ENCODE measurements around the gene NR6A1.

Gene NR6A1

DNA sequence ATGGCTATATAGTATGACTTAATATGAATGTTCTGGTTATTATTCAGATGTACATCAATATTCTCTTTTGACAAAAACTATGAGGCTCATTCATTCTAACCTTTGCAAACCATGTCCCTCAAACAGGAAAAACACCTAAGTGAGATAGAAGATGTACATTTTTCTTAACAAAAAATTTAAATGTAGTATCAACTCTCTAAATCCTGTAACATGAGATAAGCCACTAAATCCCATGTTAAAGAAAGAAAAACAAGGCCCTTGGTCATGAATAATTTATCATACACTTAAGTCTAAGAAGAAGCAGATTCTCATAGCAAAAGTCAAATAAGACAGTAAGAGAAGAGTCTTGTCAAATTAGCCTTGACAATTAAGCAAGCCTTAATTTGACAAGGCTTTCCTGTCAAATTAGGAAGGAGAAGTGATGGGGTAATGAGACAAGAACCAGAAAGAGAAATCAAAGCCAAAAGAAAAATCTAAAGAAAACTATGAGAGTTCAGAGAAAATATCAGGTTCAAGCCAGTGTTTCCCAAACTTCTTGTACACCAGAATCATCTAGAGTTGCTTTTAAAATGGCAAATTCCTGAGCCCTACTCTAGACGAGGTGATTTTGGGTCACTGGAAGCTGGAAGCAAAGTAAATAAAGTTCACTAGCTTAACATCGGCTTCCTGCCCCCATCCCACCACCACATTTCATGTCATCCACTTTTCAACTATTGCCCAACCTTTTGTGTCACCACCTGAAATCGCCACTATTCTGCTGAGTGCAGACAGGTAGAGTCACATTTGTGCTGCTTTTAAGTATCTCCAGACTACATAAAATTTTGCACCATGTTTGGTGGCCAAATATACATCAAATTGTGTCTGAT, 76.5 kb downstream of the NR6A1 start:
- H3K4me1 ChIP-seq (ENCODE audit: insufficient read depth, low read length), result peaks cover 20% of the 10 kb centered on the region
- no peak overlapping the region for H3K4me3 ChIP-seq (ENCODE audit: low read length)
- no peaks in the 10 kb centered on the region for H3K9me3 ChIP-seq (ENCODE audit: low read length)
- H3K36me3 ChIP-seq (ENCODE audit: insufficient read depth, low read length), result peaks cover 12% of the 10 kb centered on the region
- H3K27me3 ChIP-seq (ENCODE audit: insufficient read depth, low read length), result no peaks in the 10 kb centered on the region
- H2AFZ ChIP-seq (ENCODE audit: low read depth, low read length), result no peak overlapping the region

DNA sequence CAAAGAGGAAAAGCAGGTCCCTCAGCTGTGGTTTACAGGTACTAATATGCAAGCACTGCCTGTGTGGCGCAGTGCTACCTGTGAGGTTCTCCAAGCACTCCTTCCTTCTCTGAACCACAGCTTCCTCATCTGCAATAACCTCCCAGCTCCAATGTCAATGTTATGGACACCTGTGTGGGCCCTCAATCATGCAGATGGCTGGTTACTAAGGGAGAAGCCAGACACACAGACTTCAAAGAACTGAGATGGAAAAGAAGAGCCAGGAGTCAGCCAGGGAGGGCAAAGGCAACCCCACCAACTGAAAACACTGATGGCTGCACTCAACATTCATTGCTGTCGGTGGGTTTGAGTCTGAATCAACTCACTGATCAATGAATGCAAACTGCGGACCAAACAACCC, 77.7 kb downstream of the NR6A1 start:
- Histone ChIP-seq H3K4me3 (ENCODE audit: low read length) (no peak overlapping the region), H3K27me3 (ENCODE audit: insufficient read depth, low read length) (no peaks in the 10 kb centered on the region), H3K4me1 (ENCODE audit: insufficient read depth, low read length) (peaks cover 16% of the 10 kb centered on the region), H2AFZ (ENCODE audit: low read depth, low read length) (no peak overlapping the region), H3K36me3 (ENCODE audit: insufficient read depth, low read length) (peaks cover 15% of the 10 kb centered on the region), H3K9me3 (ENCODE audit: low read length) (peaks cover 2% of the 10 kb centered on the region)

- no peak overlapping the region for H2AFZ ChIP-seq (ENCODE audit: low read depth, low read length)
Measured at GRCh38 chr9:124688238-124688904, 82.7 kb downstream of the NR6A1 start.

DNA sequence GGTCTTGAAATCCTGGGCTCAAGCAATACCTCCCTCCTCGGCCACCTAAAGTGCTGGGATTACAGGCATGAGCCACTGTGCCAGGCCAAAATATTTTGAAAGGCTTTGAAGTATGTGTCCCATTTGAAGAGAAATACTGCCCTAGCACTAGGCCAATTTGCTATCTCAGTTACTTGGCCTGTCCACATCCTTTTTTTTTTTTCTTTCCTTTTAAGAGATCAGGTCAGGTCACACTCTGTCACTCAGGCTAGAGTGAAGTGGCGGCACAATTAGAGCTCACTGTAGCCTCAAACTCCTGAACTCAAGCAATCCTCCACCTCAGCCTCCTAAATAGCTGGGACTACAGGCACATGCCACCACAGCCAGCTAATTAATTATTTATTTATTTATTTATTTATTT, 84.2 kb downstream of the NR6A1 start:
- Histone ChIP-seq H3K27me3 (ENCODE audit: insufficient read depth, low read length) (no peaks in the 10 kb centered on the region), H3K4me1 (ENCODE audit: insufficient read depth, low read length) (no peaks in the 10 kb centered on the region), H3K9me3 (ENCODE audit: low read length) (peaks cover 3% of the 10 kb centered on the region), H2AFZ (ENCODE audit: low read depth, low read length) (no peak overlapping the region), H3K36me3 (ENCODE audit: insufficient read depth, low read length) (peaks cover 22% of the 10 kb centered on the region), H3K4me3 (ENCODE audit: low read length) (no peak overlapping the region)

More at GRCh38 chr9:124688238-124688904, 82.7 kb downstream of the NR6A1 start:
- peaks cover 24% of the 10 kb centered on the region for H3K36me3 ChIP-seq (ENCODE audit: insufficient read depth, low read length)
- H3K27me3 ChIP-seq (ENCODE audit: insufficient read depth, low read length), result no peaks in the 10 kb centered on the region
- H3K9me3 ChIP-seq (ENCODE audit: low read length), result peaks cover 3% of the 10 kb centered on the region
- no peak overlapping the region for H3K4me3 ChIP-seq (ENCODE audit: low read length)
- no peaks in the 10 kb centered on the region for H3K4me1 ChIP-seq (ENCODE audit: insufficient read depth, low read length)

DNA sequence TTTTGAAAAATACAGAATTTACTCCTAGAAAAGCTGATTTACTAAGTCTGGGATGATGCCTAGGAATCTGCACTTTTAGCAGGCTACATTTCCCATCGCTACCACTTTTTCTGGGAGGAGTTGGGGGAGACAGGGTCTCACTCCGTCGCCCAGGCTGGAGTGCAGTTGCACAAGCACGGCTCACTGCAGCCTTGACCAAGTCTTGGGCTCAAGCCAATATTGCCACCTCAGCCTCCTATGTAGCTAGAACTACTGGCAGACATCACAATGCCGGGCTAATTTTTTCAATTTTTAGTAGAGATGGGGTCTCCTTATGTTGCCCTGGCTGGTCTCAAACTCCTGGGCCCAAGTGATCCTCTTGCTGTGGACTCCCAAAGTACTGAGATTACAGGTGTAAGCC, 85.9 kb downstream of the NR6A1 start:
- Histone ChIP-seq H2AFZ (ENCODE audit: low read depth, low read length) (no peak overlapping the region), H3K4me3 (ENCODE audit: low read length) (no peak overlapping the region), H3K4me1 (ENCODE audit: insufficient read depth, low read length) (no peaks in the 10 kb centered on the region), H3K27me3 (ENCODE audit: insufficient read depth, low read length) (no peaks in the 10 kb centered on the region), H3K9me3 (ENCODE audit: low read length) (peaks cover 3% of the 10 kb centered on the region), H3K36me3 (ENCODE audit: insufficient read depth, low read length) (peaks cover 21% of the 10 kb centered on the region)

DNA sequence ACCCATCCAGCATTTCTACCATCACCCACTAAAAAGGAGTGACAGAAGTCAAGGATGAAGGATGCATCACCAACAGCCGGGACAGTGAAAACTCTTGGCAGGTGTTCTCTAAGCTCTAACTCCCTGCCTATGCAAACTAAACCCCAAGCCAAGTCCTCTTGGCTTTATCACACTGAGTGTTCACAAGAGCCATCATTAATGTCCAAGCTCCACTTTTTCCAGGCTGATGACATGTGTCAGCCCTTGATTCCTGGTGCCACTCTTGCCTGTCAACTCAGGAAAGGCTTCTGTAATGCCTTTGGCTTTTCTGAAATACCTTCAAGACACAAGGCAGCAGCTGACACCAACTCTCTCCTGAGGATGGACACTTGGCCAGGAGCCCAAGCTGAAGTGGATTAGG, 86.9 kb downstream of the NR6A1 start:
- H3K9me3 ChIP-seq (ENCODE audit: low read length), result peaks cover 3% of the 10 kb centered on the region
- peaks cover 18% of the 10 kb centered on the region for H3K36me3 ChIP-seq (ENCODE audit: insufficient read depth, low read length)
- no peak overlapping the region for H2AFZ ChIP-seq (ENCODE audit: low read depth, low read length)
- H3K4me1 ChIP-seq (ENCODE audit: insufficient read depth, low read length), result no peaks in the 10 kb centered on the region
- H3K4me3 ChIP-seq (ENCODE audit: low read length), result no peak overlapping the region
- no peaks in the 10 kb centered on the region for H3K27me3 ChIP-seq (ENCODE audit: insufficient read depth, low read length)

- H3K36me3 ChIP-seq (ENCODE audit: insufficient read depth, low read length), result peaks cover 18% of the 10 kb centered on the region
- no peaks in the 10 kb centered on the region for H3K9me3 ChIP-seq (ENCODE audit: low read length)
- H3K27me3 ChIP-seq (ENCODE audit: insufficient read depth, low read length), result no peaks in the 10 kb centered on the region
- H2AFZ ChIP-seq (ENCODE audit: low read depth, low read length), result no peak overlapping the region
- no peak overlapping the region for H3K4me3 ChIP-seq (ENCODE audit: low read length)
- no peaks in the 10 kb centered on the region for H3K4me1 ChIP-seq (ENCODE audit: insufficient read depth, low read length)
Measured at GRCh38 chr9:124683043-124683442, 88.1 kb downstream of the NR6A1 start.

GRCh38 chr9:124680714-124681390, 90.3 kb downstream of the NR6A1 start:
- H3K4me3 ChIP-seq (ENCODE audit: low read length), result no peak overlapping the region
- H2AFZ ChIP-seq (ENCODE audit: low read depth, low read length), result no peak overlapping the region
- no peaks in the 10 kb centered on the region for H3K4me1 ChIP-seq (ENCODE audit: insufficient read depth, low read length)
- H3K27me3 ChIP-seq (ENCODE audit: insufficient read depth, low read length), result no peaks in the 10 kb centered on the region
- H3K36me3 ChIP-seq (ENCODE audit: insufficient read depth, low read length), result peaks cover 26% of the 10 kb centered on the region
- H3K9me3 ChIP-seq (ENCODE audit: low read length), result no peaks in the 10 kb centered on the region

GRCh38 chr9:124680049-124680448, 91.1 kb downstream of the NR6A1 start:
- Histone ChIP-seq H2AFZ (ENCODE audit: low read depth, low read length) (no peak overlapping the region), H3K36me3 (ENCODE audit: insufficient read depth, low read length) (peaks cover 32% of the 10 kb centered on the region), H3K4me1 (ENCODE audit: insufficient read depth, low read length) (no peaks in the 10 kb centered on the region), H3K9me3 (ENCODE audit: low read length) (no peaks in the 10 kb centered on the region), H3K4me3 (ENCODE audit: low read length) (no peak overlapping the region), H3K27me3 (ENCODE audit: insufficient read depth, low read length) (no peaks in the 10 kb centered on the region)

- no peak overlapping the region for H3K4me3 ChIP-seq (ENCODE audit: low read length)
- no peaks in the 10 kb centered on the region for H3K9me3 ChIP-seq (ENCODE audit: low read length)
- H3K4me1 ChIP-seq (ENCODE audit: insufficient read depth, low read length), result no peaks in the 10 kb centered on the region
- H2AFZ ChIP-seq (ENCODE audit: low read depth, low read length), result no peak overlapping the region
- H3K36me3 ChIP-seq (ENCODE audit: insufficient read depth, low read length), result peaks cover 25% of the 10 kb centered on the region
- H3K27me3 ChIP-seq (ENCODE audit: insufficient read depth, low read length), result no peaks in the 10 kb centered on the region
Measured at GRCh38 chr9:124676159-124676551, 95.0 kb downstream of the NR6A1 start.

DNA sequence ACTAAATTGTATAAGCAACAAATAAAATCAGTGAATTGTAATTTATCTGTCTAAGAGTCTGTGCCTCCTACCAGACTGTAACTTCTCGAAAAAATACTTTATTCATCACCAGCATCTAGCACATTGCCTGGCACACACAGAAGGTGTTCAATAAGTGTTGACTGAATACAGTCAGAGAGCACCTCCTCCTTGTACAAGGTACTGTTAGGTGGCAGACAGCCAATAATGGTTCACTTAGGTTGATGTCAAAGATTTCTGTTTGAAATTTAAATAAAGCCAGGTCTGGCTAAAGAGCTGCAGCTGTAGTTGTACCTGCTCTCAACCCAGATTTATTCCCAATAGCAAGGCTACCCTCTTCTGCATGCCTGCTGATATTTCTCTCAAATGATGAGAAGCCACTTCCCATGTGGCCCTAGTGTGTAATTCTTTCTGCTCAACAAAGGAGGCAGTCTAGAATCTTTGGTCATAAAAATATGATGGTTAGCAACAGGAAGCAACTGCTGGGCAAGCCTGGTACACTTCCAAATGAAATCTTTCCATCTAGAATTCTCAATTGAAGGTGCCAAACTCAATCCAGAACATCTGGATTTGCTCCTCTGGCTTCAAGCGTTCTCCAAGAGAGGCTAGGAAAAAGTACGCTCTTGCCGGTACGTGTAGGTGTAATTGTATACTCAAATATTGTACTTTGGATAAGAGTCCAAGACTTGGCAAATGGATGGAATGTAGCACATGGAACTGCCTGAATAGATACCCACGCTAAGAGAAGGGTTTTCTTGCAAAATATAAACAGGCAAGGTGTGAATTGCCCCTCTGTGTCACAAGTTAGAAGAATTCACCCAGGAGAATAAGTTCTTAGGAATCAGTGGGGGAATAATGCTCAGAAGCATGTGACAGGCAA, 95.6 kb downstream of the NR6A1 start:
- H3K4me1 ChIP-seq (ENCODE audit: insufficient read depth, low read length), result no peaks in the 10 kb centered on the region

DNA sequence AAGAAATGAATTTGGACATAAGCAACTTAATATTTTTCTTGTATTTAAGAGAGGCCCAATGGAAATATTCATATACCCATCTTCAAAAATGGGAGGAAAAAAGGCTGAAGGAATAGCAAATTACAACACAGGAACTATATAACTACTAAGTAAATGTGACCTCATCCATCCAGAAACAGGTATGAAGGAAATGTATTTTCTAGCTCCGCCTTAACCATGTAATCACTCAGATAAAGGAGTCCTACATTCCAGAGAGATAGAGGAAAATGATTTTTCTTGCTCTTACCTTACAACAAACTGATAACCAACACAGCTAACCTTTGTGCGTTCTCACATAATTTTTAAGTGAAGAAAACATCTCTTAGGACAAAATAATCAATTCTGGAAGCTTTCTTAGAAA, 96.5 kb downstream of the NR6A1 start:
- H3K36me3 ChIP-seq (ENCODE audit: insufficient read depth, low read length), result peaks cover 18% of the 10 kb centered on the region
- H2AFZ ChIP-seq (ENCODE audit: low read depth, low read length), result no peak overlapping the region

More for the DNA sequence above, 95.6 kb downstream of the NR6A1 start:
- no peak overlapping the region for H2AFZ ChIP-seq (ENCODE audit: low read depth, low read length)
- H3K9me3 ChIP-seq (ENCODE audit: low read length), result no peaks in the 10 kb centered on the region
- H3K36me3 ChIP-seq (ENCODE audit: insufficient read depth, low read length), result peaks cover 21% of the 10 kb centered on the region
- H3K27me3 ChIP-seq (ENCODE audit: insufficient read depth, low read length), result no peaks in the 10 kb centered on the region
- H3K4me3 ChIP-seq (ENCODE audit: low read length), result no peak overlapping the region

More for the DNA sequence above, 96.5 kb downstream of the NR6A1 start:
- Histone ChIP-seq H3K4me1 (ENCODE audit: insufficient read depth, low read length) (no peaks in the 10 kb centered on the region), H3K27me3 (ENCODE audit: insufficient read depth, low read length) (no peaks in the 10 kb centered on the region), H3K4me3 (ENCODE audit: low read length) (no peak overlapping the region), H3K9me3 (ENCODE audit: low read length) (no peaks in the 10 kb centered on the region)
